Esophagus squamous epithelium (tissue), 4 donors: ENCODE measurements around the gene WNK2.

Experiments
- POLR2A ChIP-seq, 4 donors: fragments of 450-650 bp; IDR thresholded peaks; one replicate each; pipeline ENCODE4 v1.6.1; 2017; ENCODE audit warnings: antibody characterized with exemption in 4 of 4, mild to moderate bottlenecking in 4 of 4, moderate library complexity in 3 of 4
- TF ChIP-seq, protein P1 (sequence below), 6 experiments: fragments of 450-650 bp in 4 of 6; fragments of 200-600 bp in 2 of 6; sonication (generic) in 2 of 6; IDR thresholded peaks; one replicate each; pipeline ENCODE4 v1.5.1; 2016 to 2019; ENCODE audit warnings: antibody characterized with exemption in 6 of 6, mild to moderate bottlenecking in 4 of 6, moderate library complexity in 4 of 6

DNA sequence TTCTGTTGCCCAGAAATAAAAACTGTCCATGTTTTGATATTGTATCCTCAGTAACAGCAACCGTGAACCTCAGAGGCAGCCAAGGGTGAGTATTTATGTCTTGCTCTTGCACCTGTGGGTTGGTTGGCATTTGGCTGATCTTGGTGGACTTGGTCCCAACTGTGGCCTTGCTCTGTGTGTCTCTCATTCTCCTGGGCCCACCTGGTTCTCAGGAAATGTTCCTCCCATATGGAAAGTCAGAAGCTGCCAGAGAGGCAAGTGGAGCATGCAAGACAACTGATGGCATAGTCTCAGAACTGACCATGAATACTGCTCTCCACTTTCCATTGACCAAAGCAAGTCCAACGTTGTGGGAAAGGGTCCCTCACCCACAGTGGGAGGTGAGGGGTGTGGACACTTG, 36.3 kb upstream of the WNK2 start:
- TF ChIP-seq, protein P1, sequence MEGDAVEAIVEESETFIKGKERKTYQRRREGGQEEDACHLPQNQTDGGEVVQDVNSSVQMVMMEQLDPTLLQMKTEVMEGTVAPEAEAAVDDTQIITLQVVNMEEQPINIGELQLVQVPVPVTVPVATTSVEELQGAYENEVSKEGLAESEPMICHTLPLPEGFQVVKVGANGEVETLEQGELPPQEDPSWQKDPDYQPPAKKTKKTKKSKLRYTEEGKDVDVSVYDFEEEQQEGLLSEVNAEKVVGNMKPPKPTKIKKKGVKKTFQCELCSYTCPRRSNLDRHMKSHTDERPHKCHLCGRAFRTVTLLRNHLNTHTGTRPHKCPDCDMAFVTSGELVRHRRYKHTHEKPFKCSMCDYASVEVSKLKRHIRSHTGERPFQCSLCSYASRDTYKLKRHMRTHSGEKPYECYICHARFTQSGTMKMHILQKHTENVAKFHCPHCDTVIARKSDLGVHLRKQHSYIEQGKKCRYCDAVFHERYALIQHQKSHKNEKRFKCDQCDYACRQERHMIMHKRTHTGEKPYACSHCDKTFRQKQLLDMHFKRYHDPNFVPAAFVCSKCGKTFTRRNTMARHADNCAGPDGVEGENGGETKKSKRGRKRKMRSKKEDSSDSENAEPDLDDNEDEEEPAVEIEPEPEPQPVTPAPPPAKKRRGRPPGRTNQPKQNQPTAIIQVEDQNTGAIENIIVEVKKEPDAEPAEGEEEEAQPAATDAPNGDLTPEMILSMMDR (IDR thresholded peaks at IDR 0.05): no peak
- TF ChIP-seq POLR2A (IDR thresholded peaks at IDR 0.05): no peak
